Body of pancreas (tissue), 4 donors: Measurements from ENCODE around the gene CHRND. TPM values are rescaled to one million over a fixed set of nuclear protein-coding genes. Genes with fewer than 3 reads are reported as not detected.

Experiments used
- ATAC-seq: fragments of 150-250 bp; one replicate; pipeline ENCODE4 v1.9.1; 2016
- DNase-seq, 4 donors: peaks; one replicate each; pipeline ENCODE4 v3.0.0-alpha.2; 2019
- H3K27ac ChIP-seq, 4 donors: fragments of 200-600 bp; sonication (generic); 1 replicate in 3 of 4; 2 replicates in 1 of 4; pipeline versions ENCODE4 v1.5.1 to v1.6.1; 2016 to 2019; ENCODE audit warnings: mild to moderate bottlenecking in 1 of 4, mixed read lengths in 1 of 4, moderate library complexity in 1 of 4
- H3K27me3 ChIP-seq, 2 donors: fragments of 200-600 bp; sonication (generic); one replicate each; pipeline ENCODE4 v1.6.0; 2016; ENCODE audit warnings: mild to moderate bottlenecking in 1 of 2
- H3K36me3 ChIP-seq, 2 donors: fragments of 200-600 bp; sonication (generic); replicated peaks in 1 of 2; 2 replicates each; pipeline ENCODE4 v1.5.1; 2016; ENCODE audit warnings: low read depth in 2 of 2; ENCODE audit not compliant: insufficient read depth in 1 of 2
- H3K4me1 ChIP-seq: fragments of 200-600 bp; sonication (generic); one replicate; pipeline ENCODE4 v1.6.0; 2016
- H3K4me3 ChIP-seq, 2 donors: fragments of 200-600 bp; sonication (generic); 1 replicate in 1 of 2; 2 replicates in 1 of 2; pipeline ENCODE4 v1.5.1; 2016 to 2019
- H3K9me3 ChIP-seq, 3 donors: fragments of 200-600 bp; sonication (generic); 1 replicate in 2 of 3; 2 replicates in 1 of 3; pipeline ENCODE4 v1.5.1; 2016
- CTCF ChIP-seq, 7 experiments: fragments of 450-650 bp in 4 of 7; fragments of 200-600 bp in 3 of 7; sonication (generic) in 3 of 7; IDR thresholded peaks; one replicate each; pipeline ENCODE4 v1.5.1; 2016 to 2019; ENCODE audit warnings: antibody characterized with exemption in 7 of 7
- POLR2A ChIP-seq, 3 donors: fragments of 450-650 bp; IDR thresholded peaks; one replicate each; pipeline ENCODE4 v1.6.1; 2016; ENCODE audit warnings: antibody characterized with exemption in 3 of 3, mild to moderate bottlenecking in 2 of 3
- WGBS, 2 donors: methylation state at CpG; one replicate each; pipeline ENCODE4 v1.1.5; 2017; 5-methylcytosine and 5-hydroxymethylcytosine counted together
- intact Hi-C: fragments of 100-400 bp; cut with DNase I; formaldehyde crosslinking; loops from one replicate; pipeline ENCODE4 v1.15.1; 2023
- total RNA-seq, 2 donors: library from RNA; depleted of rRNA; stranded (reverse); fragments of >200 nt; gene quantifications; one replicate each; pipeline ENCODE4 v1.1.0, GENCODE V29; 2016

Gene CHRND
- total RNA-seq, 2 donors from 2014 or later: not detected

- no peaks in the 10 kb centered on the region for H3K9me3 ChIP-seq
- no peak overlapping the region for H3K27ac ChIP-seq
- ATAC-seq (no peak), DNase-seq (no peak)
- intact Hi-C loops: no loop called here
- TF ChIP-seq CTCF (IDR thresholded peaks at IDR 0.05) (no peak), POLR2A (IDR thresholded peaks at IDR 0.05) (no peak)
- no peaks in the 10 kb centered on the region for H3K27me3 ChIP-seq
- H3K4me1 ChIP-seq: peaks cover 13% of the 10 kb centered on the region
- WGBS, 2 donors: 92 to 94% methylated on average over 8 to 12 of the region's 12 CpGs
- H3K36me3 ChIP-seq: no peaks in the 10 kb centered on the region
- H3K4me3 ChIP-seq: no peak overlapping the region
Observed at GRCh38 chr2:232491139-232491780, 34.7 kb upstream of the CHRND start.

- no peak overlapping the region for H3K27ac ChIP-seq
- intact Hi-C loops: no loop called here
- H3K36me3 ChIP-seq: no peaks in the 10 kb centered on the region
- peaks cover 2% of the 10 kb centered on the region for H3K4me1 ChIP-seq
- H3K9me3 ChIP-seq: no peaks in the 10 kb centered on the region
- H3K4me3 ChIP-seq: no peak overlapping the region
- TF ChIP-seq POLR2A (IDR thresholded peaks at IDR 0.05) (no peak), CTCF (IDR thresholded peaks at IDR 0.05) (no peak)
- H3K27me3 ChIP-seq: no peaks in the 10 kb centered on the region
- no peak for DNase-seq
- WGBS, 2 donors: 68 to 77% methylated on average over 8 of the region's 8 CpGs
- ATAC-seq: no peak
Observed at GRCh38 chr2:232492236-232492848, 33.6 kb upstream of the CHRND start.

- 74 to 87% methylated on average over 16 to 24 of the region's 24 CpGs for WGBS, 2 donors
- no peak for DNase-seq
- no peak for ATAC-seq
Observed at GRCh38 chr2:232492963-232493700, 32.8 kb upstream of the CHRND start.

GRCh38 chr2:232493701-232494474 lies 32.1 kb upstream of the CHRND start:
- Histone ChIP-seq H3K9me3 (no peaks in the 10 kb centered on the region), H3K36me3 (no peaks in the 10 kb centered on the region), H3K4me3 (no peak overlapping the region), H3K4me1 (no peaks in the 10 kb centered on the region), H3K27ac (no peak overlapping the region), H3K27me3 (no peaks in the 10 kb centered on the region)
- no peak for TF ChIP-seq CTCF (IDR thresholded peaks at IDR 0.05)
- TF ChIP-seq POLR2A (IDR thresholded peaks at IDR 0.05): no peak
- ATAC-seq (no peak), DNase-seq (no peak)
- WGBS, 2 donors: 76 to 80% methylated on average over 10 of the region's 10 CpGs
- intact Hi-C loops: no loop called here

More at GRCh38 chr2:232492963-232493700, 32.8 kb upstream of the CHRND start:
- Histone ChIP-seq H3K4me1 (no peaks in the 10 kb centered on the region), H3K36me3 (no peaks in the 10 kb centered on the region), H3K27me3 (no peaks in the 10 kb centered on the region), H3K4me3 (no peak overlapping the region), H3K27ac (no peak overlapping the region), H3K9me3 (no peaks in the 10 kb centered on the region)
- no peak for TF ChIP-seq POLR2A (IDR thresholded peaks at IDR 0.05)
- TF ChIP-seq CTCF (IDR thresholded peaks at IDR 0.05): no peak
- intact Hi-C loops: no loop called here
